GM12878 (cell line): ENCODE results near the gene INPP5D. TPM values are rescaled to one million over a fixed set of nuclear protein-coding genes. Genes with fewer than 3 reads are reported as not detected.

Experiments
- ATAC-seq: fragments of 200-7000 bp; cut with Tn5 transposase; 3 replicates; pipeline ENCODE4 v1.9.1; 2020; ENCODE audit warnings: mild to moderate bottlenecking, moderate library complexity
- BruUV-seq: library from RNA; stranded (reverse); fragments of 400-500 nt; replicated peaks from 2 replicates; lab custom pipeline; 2021; lab: Mats Ljungman, UMichigan
- CTCF ChIA-PET: fragments of 300-600 bp; sonication (Branson Sonifier 250); formaldehyde crosslinking; extraction: SDS; loops from one replicate; lab custom pipeline; 2021; ENCODE audit warnings: inconsistent platforms; lab: Yijun Ruan, JAX
- POLR2A ChIA-PET: fragments of 350-600 bp; formaldehyde crosslinking; extraction: SDS; loops from one replicate; lab custom pipeline; 2021; ENCODE audit warnings: inconsistent platforms; lab: Charles Lee
- RAD21 ChIA-PET: fragments of 300-600 bp; sonication (Branson Sonifier 250); formaldehyde crosslinking; loops from one replicate; lab custom pipeline; 2023; ENCODE audit warnings: antibody characterized with exemption; ENCODE audit not compliant: unreplicated experiment; lab: Charles Lee
- SMC1A ChIA-PET: fragments of 300-600 bp; sonication (Branson Sonifier 250); formaldehyde crosslinking; loops from one replicate; lab custom pipeline; 2023; ENCODE audit not compliant: unreplicated experiment, uncharacterized antibody; lab: Charles Lee
- DNase-seq: peaks from one replicate; pipeline ENCODE4 v3.0.0-alpha.2; 2011; ENCODE audit warnings: low read depth, low spot score
- FAIRE-seq: peaks from 3 replicates; lab custom pipeline; 2011; peaks lifted over from hg19 to GRCh38; lab: Jason Lieb, UNC
- H2AFZ ChIP-seq: 2 replicates; pipeline ENCODE4 v1.6.0; 2011; ENCODE audit warnings: low read depth, low read length, control low read depth; ENCODE audit not compliant: control insufficient read depth
- H3K27ac ChIP-seq: 2 replicates; pipeline ENCODE4 v1.5.1; 2011; ENCODE audit warnings: control low read depth; ENCODE audit not compliant: control insufficient read depth, insufficient read depth
- H3K27me3 ChIP-seq, 2 experiments: replicated peaks in 1 of 2; 2 replicates each; pipeline versions ENCODE4 v1.6.0 to v1.6.1; 2011; ENCODE audit warnings: low read length in 1 of 2; ENCODE audit not compliant: control insufficient read depth in 2 of 2, insufficient read depth in 2 of 2
- H3K36me3 ChIP-seq, 2 experiments: 2 replicates each; pipeline ENCODE4 v1.5.1; 2011; ENCODE audit warnings: low read length in 1 of 2; ENCODE audit not compliant: control insufficient read depth in 2 of 2, insufficient read depth in 2 of 2
- H3K4me1 ChIP-seq: 2 replicates; pipeline ENCODE4 v1.6.1; 2011; ENCODE audit warnings: mild to moderate bottlenecking, low read length, moderate library complexity, mixed read lengths; ENCODE audit not compliant: control insufficient read depth, insufficient read depth
- H3K4me2 ChIP-seq: 2 replicates; pipeline ENCODE4 v1.6.0; 2011; ENCODE audit warnings: control low read depth; ENCODE audit not compliant: control insufficient read depth, insufficient read depth
- H3K4me3 ChIP-seq: fragments of 200-600 bp; sonication (generic); 2 replicates; pipeline ENCODE4 v1.5.1; 2016
- H3K79me2 ChIP-seq: 2 replicates; pipeline ENCODE4 v1.6.0; 2011; ENCODE audit warnings: low read length; ENCODE audit not compliant: control insufficient read depth, insufficient read depth
- H3K9ac ChIP-seq: 2 replicates; pipeline ENCODE4 v1.8.0; 2011; ENCODE audit warnings: low read length, control low read depth, mixed read lengths; ENCODE audit not compliant: control insufficient read depth, insufficient read depth
- H3K9me3 ChIP-seq: replicated peaks from 3 replicates; pipeline ENCODE4 v1.5.1; 2011; ENCODE audit warnings: mild to moderate bottlenecking, low read length; ENCODE audit not compliant: control insufficient read depth, insufficient read depth
- H4K20me1 ChIP-seq: 2 replicates; pipeline ENCODE4 v1.6.0; 2011; ENCODE audit not compliant: control insufficient read depth, insufficient read depth
- ATF3 ChIP-seq: IDR thresholded peaks from 2 replicates; pipeline ENCODE4 v1.6.1; 2011; ENCODE audit warnings: low read depth, mild to moderate bottlenecking, low read length, moderate library complexity, borderline replicate concordance; ENCODE audit errors: extremely low read depth
- BMI1 ChIP-seq: fragments of 450-650 bp; IDR thresholded peaks from 2 replicates; pipeline ENCODE4 v1.6.1; 2016; ENCODE audit warnings: mild to moderate bottlenecking, moderate library complexity, borderline replicate concordance
- ESRRA ChIP-seq: IDR thresholded peaks from 2 replicates; pipeline ENCODE4 v1.6.1; 2012; ENCODE audit warnings: mild to moderate bottlenecking, low read length, improper control_type of control experiment
- FOS ChIP-seq: IDR thresholded peaks from 3 replicates; pipeline ENCODE4 v1.6.1; 2011; ENCODE audit warnings: borderline replicate concordance; ENCODE audit not compliant: insufficient read length; ENCODE audit errors: extremely low read depth
- HCFC1 ChIP-seq: fragments of 150-350 bp; IDR thresholded peaks from 2 replicates; pipeline ENCODE4 v1.6.1; 2014; ENCODE audit warnings: low read length
- HDGF ChIP-seq: fragments of 450-650 bp; IDR thresholded peaks from 2 replicates; pipeline ENCODE4 v1.6.1; 2016; ENCODE audit warnings: antibody characterized with exemption
- JUND ChIP-seq: IDR thresholded peaks from 2 replicates; pipeline ENCODE4 v1.6.1; 2012; ENCODE audit warnings: low read depth, mild to moderate bottlenecking, low read length, improper control_type of control experiment, moderate library complexity
- MYB ChIP-seq: fragments of 150-350 bp; IDR thresholded peaks from 2 replicates; pipeline ENCODE4 v1.6.1; 2014; ENCODE audit warnings: mild to moderate bottlenecking, low read depth, low read length, borderline replicate concordance
- MYC ChIP-seq: IDR thresholded peaks from 2 replicates; pipeline ENCODE4 v1.6.1; 2011; ENCODE audit warnings: mild to moderate bottlenecking, low read length, moderate library complexity, inconsistent platforms; ENCODE audit not compliant: insufficient read depth, insufficient replicate concordance, insufficient read length, severe bottlenecking
- NFYB ChIP-seq: IDR thresholded peaks from 2 replicates; pipeline ENCODE4 v1.6.1; 2011; ENCODE audit warnings: low read depth, mild to moderate bottlenecking, low read length, improper control_type of control experiment, moderate library complexity; ENCODE audit not compliant: insufficient read depth
- RELA ChIP-seq: fragments of 450-650 bp; IDR thresholded peaks from 2 replicates; pipeline ENCODE4 v1.8.0; 2014; ENCODE audit warnings: borderline replicate concordance; ENCODE audit not compliant: partially characterized antibody
- RFX5 ChIP-seq: IDR thresholded peaks from 2 replicates; pipeline ENCODE4 v1.6.1; 2011; ENCODE audit warnings: low read depth, low read length, improper control_type of control experiment
- SIN3A ChIP-seq: IDR thresholded peaks from 2 replicates; pipeline ENCODE4 v1.6.1; 2012; ENCODE audit warnings: low read depth, low read length, improper control_type of control experiment
- SRF ChIP-seq, 2 experiments: IDR thresholded peaks; 2 replicates each; pipeline ENCODE4 v1.6.1; 2011; ENCODE audit warnings: low read depth in 2 of 2, low read length in 2 of 2, mild to moderate bottlenecking in 1 of 2, moderate library complexity in 1 of 2
- TAF1 ChIP-seq: IDR thresholded peaks from 2 replicates; pipeline ENCODE4 v1.6.1; 2011; ENCODE audit warnings: mild to moderate bottlenecking, low read depth, low read length, borderline replicate concordance
- WGBS: methylation state at CpG from one replicate; pipeline ENCODE4 v1.1.6; 2016; ENCODE audit warnings: low lambda C conversion rate; ENCODE audit not compliant: insufficient replicate concordance, insufficient coverage; ENCODE audit errors: missing lambda C conversion rate; 5-methylcytosine and 5-hydroxymethylcytosine counted together
- in situ Hi-C: fragments of 300-500 bp; cut with MboI; formaldehyde crosslinking; loops from 9 replicates; pipeline ENCODE4 v1.14.3; 2018; ENCODE audit warnings: mixed read lengths
- intact Hi-C: fragments of 100-400 bp; cut with micrococcal nuclease; formaldehyde crosslinking; loops from one replicate; pipeline ENCODE4 v1.14.2; 2022; ENCODE audit not compliant: unreplicated experiment
- polyA plus RNA-seq, 11 experiments: library from polyadenylated mRNA; depleted of rRNA in 4 of 11; unstranded in 6 of 11; stranded (reverse) in 5 of 11; fragments of >200 nt; fragmentation: Nextera tagmentation in 4 of 11; fragmentation: Illumina TruSeq in 1 of 11; extraction: Ambion mirVana in 4 of 11; extraction: Trizol in 1 of 11; gene quantifications; 1 replicate in 1 of 11; 2 replicates in 10 of 11; pipeline versions ENCODE4 v1.2.1 to v1.2.3, GENCODE V29; 2011 to 2016; ENCODE audit warnings: inconsistent platforms in 2 of 11, missing spikeins in 2 of 11, low read depth in 1 of 11
- total RNA-seq, 4 experiments: library from RNA; depleted of rRNA in 3 of 4; stranded (reverse); fragments of >200 nt in 3 of 4; fragmentation: Illumina TruSeq in 1 of 4; extraction: Trizol in 1 of 4; gene quantifications; 2 replicates each; pipeline versions ENCODE4 v1.2.1 to v1.2.3, GENCODE V29; 2013 to 2021
- TF ChIP-seq, protein P1 (sequence below): IDR thresholded peaks from 2 replicates; pipeline ENCODE4 v1.6.1; 2011; ENCODE audit warnings: low read depth, low read length, improper control_type of control experiment, borderline replicate concordance
- TF ChIP-seq, protein P2 (sequence below): fragments of 450-650 bp; formaldehyde crosslinking; IDR thresholded peaks from 2 replicates; pipeline ENCODE4 v1.4.0; 2022; ENCODE audit warnings: mild to moderate bottlenecking, moderate library complexity

The INPP5D gene
- total and polyA plus RNA-seq, 10 of the 15 experiments (the other 5 are each of a cell fraction or from before 2014, with no cell fraction given), result 11.8 to 139 (median 88.8) TPM

DNA sequence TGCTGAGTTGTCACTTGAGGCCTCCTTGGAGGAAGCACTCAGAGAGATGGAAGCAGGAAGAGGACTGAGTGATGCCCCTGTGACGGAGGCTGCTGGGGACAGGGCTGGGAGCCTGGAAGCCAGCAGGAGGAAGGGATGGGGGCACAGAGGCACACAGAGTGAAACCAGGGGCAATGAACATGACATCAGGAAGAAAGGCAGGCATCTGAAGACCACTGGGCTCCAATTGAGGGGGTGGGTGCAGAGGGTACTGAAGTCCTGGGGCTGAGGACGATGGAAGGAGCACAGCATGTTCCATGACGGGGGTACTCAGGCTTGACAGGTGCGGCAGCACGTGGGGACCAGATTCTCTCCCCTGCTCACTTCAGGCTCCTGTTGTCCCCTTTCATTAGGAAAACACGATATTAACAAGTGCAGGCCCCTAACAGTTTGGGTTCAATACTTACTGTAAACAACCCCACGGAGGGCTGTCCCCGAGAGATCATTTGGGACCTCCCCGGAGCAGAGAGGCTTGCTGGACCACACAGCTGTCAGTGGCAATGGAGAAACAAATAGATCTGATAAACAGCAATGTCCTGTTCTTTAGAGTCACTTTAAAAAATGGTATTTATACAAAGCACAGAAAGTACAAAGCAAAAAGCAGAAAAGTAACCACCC is 8.7 kb downstream of the INPP5D start (continued):
- TF ChIP-seq SRF (IDR thresholded peaks at IDR 0.05; ENCODE audit: low read depth in 2 of 2, low read length in 2 of 2), result no peak

DNA sequence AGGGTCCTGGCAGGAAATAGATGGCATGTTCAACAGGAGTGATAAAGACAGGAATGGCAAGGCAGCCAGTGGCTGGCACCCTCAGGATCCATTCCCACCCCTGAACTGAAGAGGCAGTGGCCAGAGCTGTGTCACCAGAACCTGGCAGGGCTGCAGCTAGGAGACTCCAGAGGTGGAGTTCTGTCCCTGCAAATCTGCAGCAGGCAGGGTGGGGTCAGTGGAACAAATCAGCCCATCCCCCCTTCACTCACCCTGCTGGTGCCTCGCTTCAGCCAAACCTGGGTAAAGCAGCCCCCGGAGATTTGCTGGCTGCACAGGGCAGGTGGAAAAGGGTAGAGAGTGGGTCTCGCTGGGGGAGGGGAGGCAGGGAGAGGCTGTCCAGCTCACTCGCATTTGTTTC is 12.7 kb downstream of the INPP5D start:
- in situ Hi-C loops, result no loop called here
- no peak overlapping the region for H2AFZ ChIP-seq
- ChIA-PET POLR2A (interaction anchor here (0.7 to 1.4 kb wide), 5 partner anchors 10 to 29 kb away, joined by 3 to 9 read pairs (median 7); partner anchors contain the start of gene INPP5D), RAD21 (interaction anchor here (0.7 kb wide), 2 partner anchors 27 to 178 kb away, joined by 5 read pairs; no protein-coding TSS in a partner anchor), CTCF (interaction anchor here (0.7 to 1.7 kb wide), 2 partner anchors 10 to 12 kb away, joined by 3 to 7 read pairs; no protein-coding TSS in a partner anchor)
- DNase-seq, result no peak
- intact Hi-C loops, result no loop called here
- BruUV-seq, result no TSS peak
- 41% methylated on average over 4 of the region's 4 CpGs for WGBS
- no peak for ATAC-seq
- H4K20me1 ChIP-seq, result no peaks in the 10 kb centered on the region; the same call in 1 of the 2 replicates
- peak overlapping the region; percentile 52 for H3K27ac ChIP-seq
- H3K9me3 ChIP-seq, result peaks cover 7% of the 10 kb centered on the region; the same call in 2 of the 3 replicates
- H3K4me3 ChIP-seq, result no peak overlapping the region; the same call in 1 of the 2 replicates
- peaks cover 66% of the 10 kb centered on the region for H3K4me1 ChIP-seq
- TF ChIP-seq SIN3A (no peak), NFYB (no peak), RELA (no peak), BMI1 (no peak), MYB (no peak), ESRRA (no peak), MYC (no peak), HCFC1 (no peak), HDGF (no peak), JUND (no peak), TAF1 (no peak), ATF3 (no peak), RFX5 (no peak), FOS (no peak)
- TF ChIP-seq, protein P1, sequence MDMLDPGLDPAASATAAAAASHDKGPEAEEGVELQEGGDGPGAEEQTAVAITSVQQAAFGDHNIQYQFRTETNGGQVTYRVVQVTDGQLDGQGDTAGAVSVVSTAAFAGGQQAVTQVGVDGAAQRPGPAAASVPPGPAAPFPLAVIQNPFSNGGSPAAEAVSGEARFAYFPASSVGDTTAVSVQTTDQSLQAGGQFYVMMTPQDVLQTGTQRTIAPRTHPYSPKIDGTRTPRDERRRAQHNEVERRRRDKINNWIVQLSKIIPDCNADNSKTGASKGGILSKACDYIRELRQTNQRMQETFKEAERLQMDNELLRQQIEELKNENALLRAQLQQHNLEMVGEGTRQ, result no peak
- TF ChIP-seq, protein P2, sequence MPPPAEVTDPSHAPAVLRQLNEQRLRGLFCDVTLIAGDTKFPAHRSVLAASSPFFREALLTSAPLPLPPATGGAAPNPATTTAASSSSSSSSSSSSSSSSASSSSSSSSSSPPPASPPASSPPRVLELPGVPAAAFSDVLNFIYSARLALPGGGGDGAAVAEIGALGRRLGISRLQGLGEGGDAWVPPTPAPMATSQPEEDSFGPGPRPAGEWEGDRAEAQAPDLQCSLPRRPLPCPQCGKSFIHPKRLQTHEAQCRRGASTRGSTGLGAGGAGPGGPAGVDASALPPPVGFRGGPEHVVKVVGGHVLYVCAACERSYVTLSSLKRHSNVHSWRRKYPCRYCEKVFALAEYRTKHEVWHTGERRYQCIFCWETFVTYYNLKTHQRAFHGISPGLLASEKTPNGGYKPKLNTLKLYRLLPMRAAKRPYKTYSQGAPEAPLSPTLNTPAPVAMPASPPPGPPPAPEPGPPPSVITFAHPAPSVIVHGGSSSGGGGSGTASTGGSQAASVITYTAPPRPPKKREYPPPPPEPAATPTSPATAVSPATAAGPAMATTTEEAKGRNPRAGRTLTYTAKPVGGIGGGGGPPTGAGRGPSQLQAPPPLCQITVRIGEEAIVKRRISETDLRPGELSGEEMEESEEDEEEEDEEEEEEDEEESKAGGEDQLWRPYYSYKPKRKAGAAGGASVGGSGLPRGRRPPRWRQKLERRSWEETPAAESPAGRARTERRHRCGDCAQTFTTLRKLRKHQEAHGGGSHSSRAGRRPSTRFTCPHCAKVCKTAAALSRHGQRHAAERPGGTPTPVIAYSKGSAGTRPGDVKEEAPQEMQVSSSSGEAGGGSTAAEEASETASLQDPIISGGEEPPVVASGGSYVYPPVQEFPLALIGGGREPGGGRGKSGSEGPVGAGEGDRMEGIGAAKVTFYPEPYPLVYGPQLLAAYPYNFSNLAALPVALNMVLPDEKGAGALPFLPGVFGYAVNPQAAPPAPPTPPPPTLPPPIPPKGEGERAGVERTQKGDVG (CRISPR knock-in tag), result no peak
- TF ChIP-seq, all 136 proteins: peak for 0
- no peak overlapping the region for H3K9ac ChIP-seq
- H3K36me3 ChIP-seq, result peaks cover 4 to 26% of the 10 kb centered on the region in 2 experiments
- H3K4me2 ChIP-seq, result peak overlapping the region; percentile 51
- H3K27me3 ChIP-seq, result no peaks in the 10 kb centered on the region
- SMC1A ChIA-PET, result interaction anchor here (0.9 to 17.9 kb wide), 5 partner anchors 8 to 36 kb away, joined by 3 to 351 read pairs (median 4); partner anchors contain the start of gene INPP5D
- FAIRE-seq, result no peak
- H3K79me2 ChIP-seq, result peaks cover 88% of the 10 kb centered on the region
